HG03097 (cell line): Measurements from ENCODE around the gene CEP104.

Experiments
- ATAC-seq: cut with Tn5 transposase; IDR thresholded peaks from one replicate; pipeline ENCODE4 v1.9.1; 2021; ENCODE audit not compliant: unreplicated experiment, low FRiP score

The CEP104 gene

DNA sequence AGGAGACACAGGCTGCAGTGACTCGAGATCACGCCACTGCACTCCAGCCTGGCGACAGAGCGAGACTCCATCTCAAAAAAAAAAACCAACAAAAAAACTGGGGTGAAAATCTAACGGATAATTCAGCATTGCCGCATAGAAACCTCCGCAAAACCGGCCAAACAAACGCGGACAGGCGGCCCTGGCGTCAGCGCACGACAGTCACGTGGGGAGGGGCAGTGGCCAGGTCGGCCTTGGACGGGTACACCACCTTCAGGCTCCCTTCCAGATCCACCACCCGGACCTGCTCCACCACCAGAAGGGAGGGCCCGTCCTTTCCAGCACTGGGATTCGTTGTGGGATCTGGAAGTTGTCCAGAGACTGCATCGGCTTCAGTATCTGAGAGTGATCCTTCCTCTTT is 76.1 kb downstream of the CEP104 start:
- ATAC-seq = no peak

GRCh38 chr1:3779912-3780416 is 77.0 kb downstream of the CEP104 start:
- no peak for ATAC-seq

GRCh38 chr1:3779265-3779911 is 77.6 kb downstream of the CEP104 start:
- no peak for ATAC-seq

DNA sequence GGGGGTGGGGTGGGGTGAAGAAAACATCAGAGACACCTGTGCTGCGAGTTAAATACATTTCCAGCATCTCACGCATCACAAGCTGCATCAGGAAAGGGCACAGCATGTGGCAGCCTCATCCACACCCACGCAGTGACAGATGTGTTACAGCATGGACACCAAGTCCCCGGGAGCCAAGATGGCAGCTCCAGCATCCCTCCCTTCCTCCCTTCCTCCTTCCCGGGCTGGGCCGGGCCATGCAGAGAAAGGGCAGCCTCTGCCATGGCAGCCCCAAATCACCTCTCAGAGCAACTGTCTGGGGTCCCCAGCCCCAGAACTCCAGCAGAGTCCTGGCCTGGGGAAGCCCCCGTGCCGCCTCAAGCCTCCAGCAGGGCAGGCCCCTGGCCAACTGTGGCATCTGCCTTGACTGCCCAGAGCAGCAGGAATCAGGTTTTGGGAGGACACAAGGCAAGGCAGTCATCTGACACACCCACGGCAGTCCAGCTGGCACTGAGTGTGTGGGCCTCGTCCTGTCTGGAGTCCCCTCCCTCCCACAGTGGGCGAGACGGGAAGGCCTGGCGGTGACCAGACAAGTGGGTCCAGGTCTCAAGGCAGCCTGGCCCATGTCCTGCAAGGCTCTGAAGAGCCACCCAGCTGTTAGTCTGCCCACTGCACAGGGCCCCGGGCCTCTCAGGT is 78.3 kb downstream of the CEP104 start:
- no peak for ATAC-seq

GRCh38 chr1:3777647-3778589 is 79.1 kb downstream of the CEP104 start:
- no peak for ATAC-seq

- ATAC-seq = no peak
These were observed 79.9 kb downstream of the CEP104 start for GRCh38 chr1:3777078-3777547.

DNA sequence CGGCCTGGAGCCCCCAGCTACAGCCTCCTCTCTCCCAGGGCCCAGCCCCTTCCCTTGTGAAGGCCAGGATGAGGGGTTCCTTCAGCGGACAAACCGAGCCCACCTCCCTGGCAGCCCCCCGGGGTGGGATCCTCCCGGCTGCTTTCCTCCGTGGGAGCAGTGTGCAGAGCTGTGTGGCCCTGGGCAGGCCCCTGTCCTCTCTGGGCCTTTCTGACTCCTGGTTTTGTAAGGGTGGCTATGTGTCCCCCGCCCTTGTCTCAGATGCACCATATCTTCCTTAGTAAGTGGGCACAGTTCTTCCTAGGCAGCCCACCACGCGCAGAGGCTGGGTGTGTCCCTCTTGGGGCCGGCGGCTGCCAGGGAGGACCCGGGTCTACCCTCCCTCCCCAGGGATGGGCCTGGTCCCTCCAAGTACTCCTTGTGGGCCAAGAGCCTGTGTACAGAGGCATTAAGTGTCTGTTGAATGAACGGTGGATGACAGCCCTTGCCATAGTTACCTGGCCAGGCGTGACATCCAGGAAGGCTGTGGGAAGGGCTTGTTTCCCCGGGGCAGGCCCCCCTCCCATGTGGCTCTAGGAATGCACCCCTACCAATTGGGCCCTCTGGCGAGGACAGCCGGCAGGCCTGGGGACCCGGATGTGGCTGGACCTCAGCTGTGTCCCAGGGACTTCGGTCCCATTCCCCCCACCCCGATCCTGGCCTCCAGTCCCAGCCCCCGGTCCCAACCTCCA is 80.6 kb downstream of the CEP104 start:
- no peak for ATAC-seq

GRCh38 chr1:3775490-3776230 is 81.4 kb downstream of the CEP104 start:
- no peak for ATAC-seq

DNA sequence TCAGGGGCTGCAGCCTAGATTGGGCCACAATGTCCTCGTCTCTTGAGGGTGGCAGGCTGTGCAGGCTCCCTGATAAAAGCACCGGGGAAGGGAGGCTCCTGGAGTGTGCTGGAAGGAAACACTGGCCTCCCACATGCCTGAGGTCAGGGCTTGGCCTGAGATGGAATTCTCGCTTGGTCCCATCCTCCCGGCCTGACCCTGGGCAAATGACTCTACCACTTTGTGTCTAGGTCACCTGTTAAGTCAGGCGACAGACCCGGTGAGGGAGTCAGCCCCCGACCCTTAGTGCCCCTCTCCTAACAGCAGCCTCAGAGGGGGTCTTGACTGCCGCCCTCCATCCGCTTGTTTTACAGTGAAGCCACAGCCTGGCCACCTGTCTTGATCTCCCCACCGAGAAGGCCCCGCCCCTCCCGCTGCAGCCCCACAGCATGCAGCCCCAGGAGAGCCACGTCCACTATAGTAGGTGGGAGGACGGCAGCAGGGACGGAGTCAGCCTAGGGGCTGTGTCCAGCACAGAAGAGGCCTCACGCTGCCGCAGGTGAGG is 82.0 kb downstream of the CEP104 start:
- no peak for ATAC-seq

DNA sequence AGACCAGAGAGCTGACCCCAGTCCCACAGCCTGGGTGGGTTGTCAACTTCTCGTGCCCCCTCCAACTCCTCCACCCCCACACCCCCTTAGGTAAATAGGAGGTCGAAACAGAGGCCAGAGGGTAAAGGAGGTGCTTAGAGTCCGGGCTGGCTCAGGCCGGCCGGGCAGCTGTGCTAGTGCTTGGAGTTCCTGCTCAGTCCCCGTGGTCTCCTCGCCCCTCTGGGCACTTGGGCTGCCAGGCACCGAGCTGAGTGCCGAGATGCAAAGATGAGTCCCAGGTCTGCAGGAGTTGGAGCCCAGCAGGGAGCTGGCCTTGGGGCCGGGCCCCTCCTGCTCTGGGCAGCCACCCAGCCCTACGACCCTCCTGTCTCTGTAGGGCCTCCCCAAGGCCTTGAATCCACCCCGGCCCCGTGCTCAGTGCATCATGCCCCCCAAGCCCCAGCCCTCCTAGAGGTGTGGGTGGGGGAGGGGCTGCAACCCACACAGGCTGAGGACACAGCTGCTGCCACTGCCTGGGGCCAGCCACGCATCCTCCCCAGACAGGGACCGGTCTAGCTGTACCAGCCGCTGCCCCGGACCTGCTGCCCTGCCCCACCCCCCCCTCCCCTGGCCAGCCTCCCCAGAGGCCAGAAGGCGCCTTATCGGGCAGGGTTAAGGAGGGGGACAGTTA is 82.6 kb downstream of the CEP104 start:
- no peak for ATAC-seq

GRCh38 chr1:3773572-3774275 is 83.3 kb downstream of the CEP104 start:
- ATAC-seq = no peak

DNA sequence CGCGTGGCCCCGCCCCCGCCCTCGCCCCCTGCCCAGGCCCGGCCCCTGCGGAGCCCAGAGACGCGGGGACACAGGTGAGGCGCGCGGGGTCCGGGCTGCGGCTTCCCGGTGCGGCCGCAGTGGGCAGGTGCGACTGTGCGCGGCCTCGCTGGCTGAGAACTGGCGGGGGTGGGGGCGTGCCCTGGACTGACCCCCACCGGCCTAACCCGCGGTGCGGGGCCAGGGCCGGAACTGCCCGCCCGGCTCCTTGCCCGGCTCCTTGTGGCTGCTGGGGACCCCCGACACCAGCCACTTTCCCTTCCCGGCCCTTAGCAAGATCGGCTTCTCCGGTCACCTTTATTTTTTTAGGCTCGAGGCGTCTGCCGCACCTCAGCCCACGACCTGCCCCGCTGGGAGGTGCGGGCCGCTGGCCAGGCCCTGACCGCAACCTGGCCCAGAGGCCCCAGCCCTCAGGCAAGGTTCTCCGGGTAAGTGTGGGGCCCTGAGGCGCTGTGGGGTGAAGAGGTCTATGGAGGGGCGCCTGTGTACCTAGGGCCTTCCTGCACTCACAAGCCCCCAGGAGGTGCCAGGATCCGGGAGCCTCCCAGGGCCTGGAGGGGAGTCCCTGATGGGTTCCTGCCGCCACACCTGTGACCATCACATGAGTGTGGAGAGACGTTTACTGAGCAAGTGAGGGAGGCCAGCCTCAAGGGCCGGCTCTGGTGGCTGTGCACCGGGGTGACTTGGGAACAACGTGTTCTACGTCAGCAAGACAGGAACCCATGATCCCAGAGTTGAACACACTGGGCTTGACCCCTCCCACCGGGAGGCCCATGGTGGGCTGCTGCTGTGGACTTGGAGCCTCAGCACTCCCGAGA is 84.1 kb downstream of the CEP104 start, which contains the start of gene SMIM1:
SMIM1 (plus strand) TSS at position 35 of the 857 bp plus-strand sequence. CDS start 2,625 bp downstream, outside the sequence.
- no peak for ATAC-seq

GRCh38 chr1:3772027-3772714 is 84.8 kb downstream of the CEP104 start:
- ATAC-seq = no peak

DNA sequence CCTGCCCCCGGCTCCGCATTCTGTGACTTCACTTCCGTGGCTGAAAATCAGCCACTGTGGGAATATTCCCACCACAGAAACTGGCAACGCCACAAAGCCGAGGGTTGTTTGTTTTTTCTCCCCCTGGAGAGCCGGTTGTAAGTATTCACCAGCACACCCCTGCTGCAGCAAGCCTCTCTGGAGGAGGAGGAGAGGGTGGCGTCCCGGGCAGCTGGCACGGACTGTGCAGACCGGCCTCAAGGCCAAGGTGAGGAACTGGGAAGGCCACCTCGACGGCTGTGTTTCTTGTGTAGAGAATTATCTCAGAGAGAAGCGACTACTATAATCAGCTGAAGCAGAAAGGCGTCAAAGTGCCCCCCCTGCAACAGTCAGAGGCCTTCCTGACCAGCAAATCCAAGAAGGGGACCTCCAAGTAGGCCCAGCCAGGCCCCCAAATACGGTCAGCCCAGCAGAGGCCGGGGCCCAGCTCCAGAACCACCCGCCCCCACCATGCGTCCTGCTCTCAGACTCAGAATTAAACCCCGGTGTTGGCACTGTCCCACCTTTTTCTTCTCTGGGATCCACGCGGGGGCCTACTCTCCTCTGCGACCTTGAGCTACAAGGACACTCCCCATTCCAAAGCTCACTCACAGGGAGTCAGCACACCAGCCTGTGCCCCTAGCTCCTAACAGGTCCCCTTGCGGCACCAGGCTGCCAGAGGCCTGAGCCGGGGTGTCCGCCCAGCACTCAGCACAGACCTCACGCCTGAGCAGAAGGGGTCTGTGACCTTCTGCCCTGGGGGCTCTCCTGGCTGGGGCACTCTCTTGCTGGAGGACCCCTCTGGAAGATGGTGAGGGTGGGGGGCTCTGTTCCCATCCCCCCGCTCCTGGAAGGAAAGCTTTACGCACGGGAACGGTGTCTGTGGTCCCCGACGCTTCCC is 85.6 kb downstream of the CEP104 start:
- no peak for ATAC-seq

DNA sequence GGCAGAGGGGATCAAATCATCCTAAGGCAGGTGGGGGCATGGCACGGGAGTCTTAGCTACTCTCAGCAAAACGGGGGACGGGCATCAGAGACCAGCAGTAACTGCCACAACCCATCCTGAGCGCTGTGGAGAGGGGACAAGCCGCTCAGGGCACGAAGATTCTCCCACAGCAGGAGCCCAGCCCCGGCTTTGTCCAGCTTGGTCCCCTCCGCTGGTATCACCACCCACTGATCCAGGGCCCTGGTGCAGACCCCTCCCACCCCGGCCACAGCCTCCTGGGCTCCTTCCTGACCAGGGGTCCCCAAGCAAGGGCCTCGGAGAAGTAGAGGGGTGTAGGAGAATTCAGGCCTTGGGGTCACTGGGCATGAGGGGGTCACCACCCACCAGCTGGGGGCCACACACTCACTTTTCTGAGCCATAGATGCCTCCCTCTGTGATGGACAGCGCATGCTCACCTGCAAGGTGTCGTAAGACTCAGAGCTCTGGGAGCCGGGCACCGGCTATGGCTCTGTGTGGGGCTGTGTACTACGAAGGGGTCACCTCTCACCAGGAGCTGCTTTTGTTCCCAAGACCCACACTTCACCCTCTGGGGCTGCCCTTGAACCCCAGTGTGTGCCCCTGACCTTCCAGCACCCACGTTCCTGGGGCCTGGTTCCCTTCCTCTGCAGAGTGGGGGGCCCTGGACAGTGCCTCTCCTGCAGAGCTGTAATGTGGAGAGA is 86.8 kb downstream of the CEP104 start:
- ATAC-seq = no peak
